Stimulated activated CD4-positive, alpha-beta T cell treated with anti-CD3 and anti-CD28 coated beads, Interleukin-1b, Interleukin-23, amount 100 ng/mL, for 48 hours (primary cell): ENCODE results near the gene PTPRN2.

Experiments used
- DNase-seq: peaks from one replicate; pipeline ENCODE4 v3.0.0-alpha.2; 2020

Gene PTPRN2

GRCh38 chr7:158120316-158120715, 467.3 kb downstream of the PTPRN2 start:
- no peak for DNase-seq

- DNase-seq: no peak
Observed at GRCh38 chr7:158117341-158118222, 470.0 kb downstream of the PTPRN2 start.

GRCh38 chr7:158116235-158116634, 471.4 kb downstream of the PTPRN2 start:
- DNase-seq: no peak

- no peak for DNase-seq
Observed at GRCh38 chr7:158114056-158114850, 473.4 kb downstream of the PTPRN2 start.

- no peak for DNase-seq
Observed at GRCh38 chr7:158113321-158114025, 474.1 kb downstream of the PTPRN2 start.

GRCh38 chr7:158112571-158113320, 474.9 kb downstream of the PTPRN2 start:
- DNase-seq: no peak

GRCh38 chr7:158111906-158112570, 475.6 kb downstream of the PTPRN2 start:
- no peak for DNase-seq

GRCh38 chr7:158111049-158111751, 476.4 kb downstream of the PTPRN2 start:
- no peak for DNase-seq

GRCh38 chr7:158110661-158111048, 477.0 kb downstream of the PTPRN2 start:
- no peak for DNase-seq

- DNase-seq: no peak
Observed at GRCh38 chr7:158110034-158110590, 477.5 kb downstream of the PTPRN2 start.

GRCh38 chr7:158109364-158110033, 478.1 kb downstream of the PTPRN2 start:
- peak; percentile 16 for DNase-seq

GRCh38 chr7:158108646-158109293, 478.9 kb downstream of the PTPRN2 start:
- no peak for DNase-seq

GRCh38 chr7:158107806-158108205, 479.8 kb downstream of the PTPRN2 start:
- no peak for DNase-seq

GRCh38 chr7:158106272-158106671, 481.4 kb downstream of the PTPRN2 start:
- DNase-seq: no peak

GRCh38 chr7:158103378-158103777, 484.2 kb downstream of the PTPRN2 start:
- no peak for DNase-seq

- DNase-seq: no peak
Observed at GRCh38 chr7:158102897-158103296, 484.7 kb downstream of the PTPRN2 start.

- DNase-seq: no peak
Observed at GRCh38 chr7:158101821-158102450, 485.7 kb downstream of the PTPRN2 start.

GRCh38 chr7:158098125-158099030, 489.2 kb downstream of the PTPRN2 start:
- no peak for DNase-seq
